Ammon's horn (tissue), 1 donor: ENCODE results near the gene STRIT1.
"Not testable (repeated sequence)": the region's sequence is repeated elsewhere in the genome, so short reads cannot be mapped to it uniquely, and the experiment has no call there.

Experiments
- DNase-seq: peaks from one replicate; pipeline ENCODE4 v3.0.0-alpha.2; 2016; ENCODE audit warnings: low spot score

The STRIT1 gene

GRCh38 chr3:155270485-155271342, 22.8 kb downstream of the STRIT1 start:
- no peak for DNase-seq

- DNase-seq, result no peak
Observed at GRCh38 chr3:155270063-155270462, 23.4 kb downstream of the STRIT1 start.

DNA sequence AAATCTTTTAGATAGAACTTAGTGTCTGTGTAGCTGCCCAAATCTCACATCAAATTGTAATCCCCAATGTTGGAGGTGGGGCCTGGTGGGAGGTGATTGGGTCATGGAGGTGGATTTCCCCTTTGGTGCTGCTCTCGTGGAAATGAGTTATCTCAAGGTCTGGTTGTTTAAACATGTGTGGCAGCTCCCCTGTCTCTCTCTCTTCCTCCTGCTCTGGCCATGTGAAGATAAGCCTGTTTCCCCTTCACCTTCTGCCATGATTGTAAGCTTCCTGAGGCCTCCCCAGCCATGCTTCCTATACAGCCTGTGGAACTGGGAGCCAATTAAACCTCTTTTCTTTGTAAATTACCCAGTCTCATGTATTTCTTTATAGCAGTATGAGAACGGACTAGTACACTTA, 30.6 kb downstream of the STRIT1 start:
- DNase-seq, result not testable (repeated sequence)

GRCh38 chr3:155262295-155262694, 31.2 kb downstream of the STRIT1 start:
- no peak for DNase-seq

DNA sequence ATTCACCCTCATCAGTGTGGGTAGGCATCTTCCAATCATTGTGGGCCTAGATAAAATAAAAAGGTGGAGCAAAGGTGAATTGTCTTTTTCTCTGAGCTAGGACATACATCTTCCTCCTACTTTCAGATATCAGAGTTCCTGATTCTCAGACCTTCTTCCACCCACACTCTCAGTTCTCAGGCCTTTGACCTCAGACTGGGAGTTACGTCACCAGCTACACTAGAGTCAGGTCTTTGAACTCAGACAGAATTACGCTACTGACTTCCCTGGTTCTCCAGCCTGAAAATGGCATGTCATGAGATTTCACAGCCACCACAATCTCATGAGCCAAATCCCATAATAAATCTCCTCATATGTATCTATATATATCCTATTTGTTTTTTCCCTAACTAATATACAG, 39.0 kb downstream of the STRIT1 start:
- DNase-seq, result no peak

GRCh38 chr3:155252535-155252934, 40.9 kb downstream of the STRIT1 start:
- DNase-seq, result no peak

- DNase-seq, result no peak
Observed at GRCh38 chr3:155252021-155252420, 41.5 kb downstream of the STRIT1 start.

DNA sequence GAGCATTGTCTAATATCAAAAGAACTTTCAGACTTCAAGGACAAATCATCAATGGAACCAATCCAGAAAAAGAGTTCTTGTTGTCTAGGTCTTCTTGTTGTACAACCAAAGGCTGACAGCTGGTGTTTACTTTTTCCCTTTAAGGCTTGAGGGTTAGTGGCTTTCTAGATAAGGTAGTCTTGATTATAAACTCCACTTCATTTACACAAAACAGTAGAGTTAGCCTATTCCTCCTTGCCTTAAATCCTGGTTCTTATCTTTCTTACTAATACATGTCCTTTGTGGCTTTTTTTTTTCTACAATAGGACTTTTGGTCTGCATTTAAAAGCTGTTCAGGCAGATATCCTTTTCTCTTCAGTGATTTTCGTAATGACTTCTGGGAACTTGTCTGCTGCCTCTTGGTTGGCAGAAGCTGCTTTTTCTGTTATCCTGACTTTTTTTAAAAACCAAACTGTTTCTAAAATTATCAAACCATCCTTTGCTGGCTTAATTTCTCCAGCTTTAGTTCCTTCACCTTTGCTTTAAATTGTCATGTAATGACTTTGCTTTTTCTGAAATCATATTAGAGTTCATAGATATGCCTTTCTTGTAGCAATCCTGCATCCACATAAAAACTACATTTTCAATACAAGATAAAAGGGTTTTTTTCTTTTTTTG, 44.8 kb downstream of the STRIT1 start:
- DNase-seq, result no peak

GRCh38 chr3:155244699-155245098, 48.8 kb downstream of the STRIT1 start:
- no peak for DNase-seq

DNA sequence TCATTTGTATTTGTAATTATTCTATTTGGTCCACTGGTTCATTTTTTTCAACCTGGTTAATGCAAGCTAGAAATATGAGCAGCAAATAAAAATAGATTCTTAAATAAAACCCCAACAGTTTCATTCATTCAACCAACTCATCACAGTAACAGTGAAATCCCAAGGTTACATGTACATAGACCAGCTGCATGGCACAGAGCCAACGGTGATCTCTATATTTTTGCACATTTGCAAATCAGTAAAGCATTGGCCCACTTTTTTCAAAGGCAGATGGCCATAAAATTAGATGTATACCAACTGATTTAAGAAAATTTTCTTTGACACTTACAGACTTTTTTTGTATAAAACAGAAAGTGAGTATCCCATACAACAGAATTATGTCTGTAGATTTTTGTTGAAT, 49.3 kb downstream of the STRIT1 start:
- no peak for DNase-seq

GRCh38 chr3:155243512-155243921, 50.0 kb downstream of the STRIT1 start:
- no peak for DNase-seq

GRCh38 chr3:155242342-155242741, 51.1 kb downstream of the STRIT1 start:
- DNase-seq, result no peak

DNA sequence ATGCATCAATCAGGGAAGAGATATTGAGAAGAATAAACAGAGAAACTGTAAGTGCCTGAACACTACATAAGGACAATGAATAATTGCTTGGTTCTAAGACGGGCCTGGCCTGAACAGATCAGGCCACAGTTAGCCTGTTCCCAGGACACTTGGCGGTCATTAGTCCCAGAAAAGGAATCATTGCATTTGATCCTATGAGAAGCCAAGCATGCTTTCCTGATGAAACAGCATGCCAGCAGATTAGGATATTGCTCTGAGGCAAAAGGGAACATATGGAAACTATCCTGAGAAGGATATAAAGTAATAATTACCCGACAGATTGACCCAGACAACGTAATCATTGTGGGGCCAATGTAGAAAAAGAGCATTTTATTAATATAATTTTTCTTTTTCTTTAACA, 51.9 kb downstream of the STRIT1 start:
- DNase-seq, result no peak
